ENCODE measurements around the gene CTBP2.

CTBP2 gene

DNA sequence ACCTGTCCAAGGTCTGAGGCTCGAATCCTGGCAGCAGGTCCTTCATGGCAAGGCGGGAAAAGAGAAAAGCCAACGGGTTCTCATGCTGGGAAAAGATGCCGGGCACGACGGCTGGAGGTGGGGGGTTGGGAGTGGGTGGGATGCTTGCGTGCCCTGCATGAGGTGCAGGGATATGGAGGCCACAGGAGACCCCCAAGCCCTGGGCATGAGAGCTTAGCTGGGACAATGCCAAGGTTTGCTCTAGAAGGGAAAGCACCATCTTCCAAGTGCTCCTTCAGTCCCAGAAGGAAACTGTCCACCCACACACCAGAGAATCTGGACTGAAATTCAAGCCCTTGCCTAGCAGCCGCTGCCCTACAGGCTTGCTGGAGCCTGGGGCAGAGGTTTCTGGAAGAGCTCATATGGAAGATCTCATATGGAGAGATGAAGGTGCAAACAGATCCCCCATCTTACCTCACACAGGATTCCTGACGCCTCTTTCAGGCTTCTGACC lies 154.1 kb downstream of the CTBP2 start:
- TF ChIP-seq, protein P1, sequence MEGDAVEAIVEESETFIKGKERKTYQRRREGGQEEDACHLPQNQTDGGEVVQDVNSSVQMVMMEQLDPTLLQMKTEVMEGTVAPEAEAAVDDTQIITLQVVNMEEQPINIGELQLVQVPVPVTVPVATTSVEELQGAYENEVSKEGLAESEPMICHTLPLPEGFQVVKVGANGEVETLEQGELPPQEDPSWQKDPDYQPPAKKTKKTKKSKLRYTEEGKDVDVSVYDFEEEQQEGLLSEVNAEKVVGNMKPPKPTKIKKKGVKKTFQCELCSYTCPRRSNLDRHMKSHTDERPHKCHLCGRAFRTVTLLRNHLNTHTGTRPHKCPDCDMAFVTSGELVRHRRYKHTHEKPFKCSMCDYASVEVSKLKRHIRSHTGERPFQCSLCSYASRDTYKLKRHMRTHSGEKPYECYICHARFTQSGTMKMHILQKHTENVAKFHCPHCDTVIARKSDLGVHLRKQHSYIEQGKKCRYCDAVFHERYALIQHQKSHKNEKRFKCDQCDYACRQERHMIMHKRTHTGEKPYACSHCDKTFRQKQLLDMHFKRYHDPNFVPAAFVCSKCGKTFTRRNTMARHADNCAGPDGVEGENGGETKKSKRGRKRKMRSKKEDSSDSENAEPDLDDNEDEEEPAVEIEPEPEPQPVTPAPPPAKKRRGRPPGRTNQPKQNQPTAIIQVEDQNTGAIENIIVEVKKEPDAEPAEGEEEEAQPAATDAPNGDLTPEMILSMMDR (IDR thresholded peaks at IDR 0.05; ENCODE audit: low read depth, low read length, missing control alignments) = no peak
- no peak for DNase-seq (ENCODE audit: low read depth)

DNA sequence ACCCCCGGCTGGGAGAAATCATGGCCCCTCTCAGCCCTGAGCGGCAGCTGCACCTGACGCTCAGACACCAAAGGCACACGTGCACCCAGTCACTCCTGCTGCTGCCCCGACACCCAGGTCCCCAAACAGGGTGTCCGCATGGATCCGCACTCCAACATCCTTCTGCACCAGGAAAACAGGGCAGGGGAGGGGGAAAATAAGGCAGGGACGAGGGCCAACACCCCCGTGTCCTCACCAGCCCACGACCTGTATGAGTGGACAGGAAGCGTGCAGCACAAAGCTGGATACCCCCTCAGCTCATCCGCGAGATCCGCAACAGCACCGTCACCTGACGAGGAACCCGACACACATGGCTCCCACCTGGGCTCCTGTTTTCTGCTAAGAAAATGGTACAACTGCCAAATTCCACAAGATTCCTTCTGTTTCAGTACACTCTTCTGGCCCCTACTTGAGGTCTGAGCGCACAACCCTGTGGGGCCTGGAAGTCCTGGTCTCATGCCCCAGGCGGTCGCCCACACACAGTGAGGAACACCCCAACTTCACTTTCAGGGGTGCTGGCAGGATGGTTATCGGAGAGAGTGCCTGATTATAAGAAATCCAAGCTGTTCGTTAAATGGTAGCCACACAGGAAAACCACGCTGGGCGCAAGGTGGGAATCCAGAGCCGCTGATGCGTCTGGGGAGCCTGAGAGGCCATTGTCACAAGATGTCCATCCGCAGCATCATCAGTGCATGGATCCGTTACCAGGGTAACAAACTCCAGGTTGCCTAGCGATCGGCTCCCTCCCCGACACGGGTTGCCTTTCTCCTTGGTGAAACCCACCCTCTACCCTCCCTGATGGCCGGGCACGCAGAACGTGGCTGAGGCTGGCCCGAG lies 154.8 kb downstream of the CTBP2 start:
- H3K4me3 ChIP-seq (ENCODE audit: low read depth, low read length) = no peak overlapping the region
- DNase-seq (ENCODE audit: low read depth) = no peak
- TF ChIP-seq, protein P1 (IDR thresholded peaks at IDR 0.05; ENCODE audit: low read depth, low read length, missing control alignments) = no peak

More for the DNA sequence above, 154.1 kb downstream of the CTBP2 start:
- H3K4me3 ChIP-seq (ENCODE audit: low read depth, low read length) = no peak overlapping the region

DNA sequence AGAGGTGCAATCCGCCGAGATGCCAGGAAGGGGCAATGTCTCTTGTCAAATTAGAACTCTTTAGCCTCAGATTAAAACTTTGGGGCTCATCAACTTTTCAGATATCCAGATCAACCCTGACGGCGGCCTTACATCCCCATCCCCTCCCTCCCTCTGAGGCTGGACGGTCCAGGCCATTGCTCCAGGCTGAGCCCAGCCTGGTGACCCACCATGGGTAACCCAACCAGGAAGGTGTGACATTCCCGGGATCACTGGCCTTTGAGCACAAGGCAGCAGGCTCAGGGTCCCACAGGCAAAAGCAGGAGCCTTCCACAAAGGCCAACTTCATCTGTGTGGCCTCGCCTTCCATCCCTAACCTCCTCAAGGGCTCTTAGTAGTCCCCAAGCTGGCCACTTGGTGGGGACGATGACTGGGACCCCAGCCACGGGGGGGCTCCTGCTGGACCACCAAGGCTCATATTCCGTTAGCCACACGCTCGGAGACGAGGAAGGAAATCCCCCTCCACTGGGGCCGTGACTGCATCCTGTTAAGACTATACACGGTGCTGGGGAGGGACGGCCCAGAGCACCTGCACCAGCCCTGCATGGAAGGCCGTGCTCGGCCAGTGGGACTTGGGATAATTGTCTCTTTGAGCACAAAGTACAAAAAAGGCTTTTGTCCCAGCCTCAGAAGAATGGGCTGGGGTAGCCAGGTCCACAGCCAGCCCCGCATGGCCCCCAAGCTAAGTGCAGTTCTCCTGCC lies 155.6 kb downstream of the CTBP2 start:
- TF ChIP-seq, protein P1 (IDR thresholded peaks at IDR 0.05; ENCODE audit: low read depth, low read length, missing control alignments) = no peak
- DNase-seq (ENCODE audit: low read depth) = no peak
- no peak overlapping the region for H3K4me3 ChIP-seq (ENCODE audit: low read depth, low read length)

DNA sequence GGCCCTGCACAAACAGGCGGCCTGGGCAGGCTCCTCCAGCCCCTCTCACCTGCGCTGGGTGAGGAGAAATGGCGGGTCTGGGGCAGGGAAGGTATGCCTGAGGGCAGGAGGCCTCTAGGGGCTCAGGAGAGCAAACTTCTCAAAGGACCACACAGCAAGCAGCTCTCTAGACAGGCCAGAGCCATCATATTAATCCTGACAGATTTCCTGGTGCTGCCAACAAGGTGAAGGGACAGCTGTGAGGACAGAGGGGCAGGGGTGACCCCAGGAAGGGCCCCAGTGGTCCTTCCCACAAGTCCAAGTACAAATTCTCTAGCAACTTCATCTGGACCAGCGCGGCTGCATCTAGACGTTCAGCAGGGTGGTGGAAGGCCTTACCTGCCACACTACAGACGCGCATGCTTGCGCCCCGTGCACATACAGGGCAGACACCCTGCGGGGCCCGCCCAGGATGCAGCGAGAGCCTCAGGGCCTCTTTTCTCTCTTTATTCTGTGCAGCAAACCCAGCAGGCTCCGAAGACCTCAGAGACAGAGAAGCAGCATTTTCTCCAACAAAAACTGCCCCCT lies 156.4 kb downstream of the CTBP2 start:
- no peak for DNase-seq (ENCODE audit: low read depth)
- TF ChIP-seq, protein P1 (IDR thresholded peaks at IDR 0.05; ENCODE audit: low read depth, low read length, missing control alignments) = no peak

DNA sequence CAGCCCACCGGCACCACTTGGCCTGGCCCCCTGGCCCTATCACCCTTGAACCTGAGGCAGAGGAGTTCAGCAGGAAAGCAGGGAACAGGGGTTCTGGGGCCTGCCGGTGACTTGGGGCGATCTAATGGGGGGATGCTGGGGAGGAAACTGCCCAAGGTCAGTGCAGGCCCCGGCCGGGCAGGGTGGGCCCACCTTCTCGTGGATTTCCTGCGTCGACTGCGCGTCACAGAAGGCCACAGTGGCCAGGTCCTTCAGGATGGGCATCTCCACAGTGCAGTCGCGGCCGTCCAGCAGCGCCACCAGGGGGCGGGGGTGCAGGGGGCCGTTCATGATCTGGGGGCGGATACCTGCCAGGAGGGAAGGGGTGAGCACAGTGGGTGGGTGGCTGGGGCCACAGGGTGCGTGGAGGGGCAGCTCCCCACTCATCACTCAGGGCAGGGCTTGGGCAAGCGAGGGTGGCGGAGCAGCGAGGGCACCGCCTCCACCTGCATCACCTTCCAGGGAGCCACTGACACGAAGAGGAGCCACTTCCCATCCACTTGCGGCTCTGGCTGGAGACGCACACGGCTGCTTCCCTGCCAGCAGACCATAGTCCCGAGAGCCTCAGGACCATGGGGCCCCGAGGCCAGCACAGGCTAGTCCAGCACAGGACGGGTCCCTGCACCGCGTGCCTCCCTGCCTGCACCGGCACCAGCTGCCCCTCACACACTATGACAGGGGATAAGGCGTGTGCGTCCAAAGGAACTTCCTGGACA lies 157.0 kb downstream of the CTBP2 start:
- DNase-seq (ENCODE audit: low read depth) = no peak
- H3K4me3 ChIP-seq (ENCODE audit: low read depth, low read length) = no peak overlapping the region
- TF ChIP-seq, protein P1 (IDR thresholded peaks at IDR 0.05; ENCODE audit: low read depth, low read length, missing control alignments) = no peak

More for the DNA sequence above, 156.4 kb downstream of the CTBP2 start:
- H3K4me3 ChIP-seq (ENCODE audit: low read depth, low read length) = no peak overlapping the region

DNA sequence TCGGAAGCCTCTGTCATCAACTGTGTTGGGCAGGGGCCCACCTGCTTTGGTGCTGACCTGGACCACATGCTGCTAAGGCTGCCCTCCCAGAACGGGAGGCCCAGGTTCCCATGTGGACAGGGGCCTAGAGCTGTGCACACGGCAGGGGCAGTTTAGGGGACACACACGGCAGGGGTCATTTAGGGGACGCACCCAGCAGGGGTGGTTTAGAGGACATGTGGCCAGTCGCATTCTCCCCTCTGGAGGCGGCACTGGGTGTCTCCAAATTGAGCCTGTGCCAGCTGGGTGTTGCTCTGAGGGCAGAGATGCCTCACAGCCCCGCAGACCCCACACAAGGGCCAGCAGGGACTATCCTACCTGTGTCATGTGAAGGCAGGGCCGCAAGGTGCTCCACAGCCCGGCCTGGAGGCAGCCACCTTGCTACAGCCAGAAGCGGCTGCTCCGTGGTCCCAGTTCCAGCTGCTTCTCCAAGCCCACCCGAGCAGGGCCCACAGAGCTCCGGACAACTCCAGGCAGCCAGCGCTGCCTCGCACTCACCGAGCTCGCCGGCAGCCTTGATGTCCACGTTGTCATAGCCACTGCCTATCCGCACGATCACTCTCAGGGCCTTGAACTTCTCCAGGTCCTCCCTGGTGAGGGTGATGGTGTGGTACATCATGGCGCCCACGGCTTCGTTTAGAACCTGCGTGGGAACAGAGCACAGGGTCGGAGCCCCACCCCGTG lies 157.8 kb downstream of the CTBP2 start:
- DNase-seq (ENCODE audit: low read depth) = no peak
- TF ChIP-seq, protein P1 (IDR thresholded peaks at IDR 0.05; ENCODE audit: low read depth, low read length, missing control alignments) = no peak
- H3K4me3 ChIP-seq (ENCODE audit: low read depth, low read length) = no peak overlapping the region

Data from GM12864 (cell line).